HCT116 (cell line): ENCODE measurements around the gene SDC3. TPM values are rescaled to one million over a fixed set of nuclear protein-coding genes. Genes with fewer than 3 reads are reported as not detected.

Experiments used
- ATAC-seq: fragments of 200-7000 bp; cut with Tn5 transposase; 2 replicates; pipeline ENCODE4 v1.9.1; 2020; ENCODE audit warnings: mild to moderate bottlenecking, moderate library complexity
- BruUV-seq: library from RNA; stranded (reverse); fragments of 400-500 nt; replicated peaks from 2 replicates; lab custom pipeline; 2021; lab: Mats Ljungman, UMichigan
- CTCF ChIA-PET: fragments of 300-600 bp; sonication (Branson Sonifier 250); formaldehyde crosslinking; loops from one replicate; lab custom pipeline; 2021; ENCODE audit warnings: antibody characterized with exemption; lab: Charles Lee
- POLR2A ChIA-PET: fragments of 300-600, 350-600 bp; sonication (Branson Sonifier 250); formaldehyde crosslinking; loops from one replicate; lab custom pipeline; 2021; ENCODE audit warnings: antibody characterized with exemption; lab: Charles Lee
- RAD21 ChIA-PET, 2 experiments: fragments of 300-600 bp; sonication (Branson Sonifier 250); formaldehyde crosslinking; loops; one replicate each; lab custom pipeline; 2023; ENCODE audit warnings: low total read pairs in 2 of 2; ENCODE audit not compliant: uncharacterized antibody in 2 of 2, unreplicated experiment in 2 of 2, low non-redundant PET in 1 of 2; lab: Charles Lee
- DNase-seq: peaks from one replicate; pipeline ENCODE4 v3.0.0-alpha.2; 2010; ENCODE audit warnings: low read depth, low spot score
- H2AFZ ChIP-seq: fragments of 200-600 bp; shearing (Covaris generic), sonication (generic); 2 replicates; pipeline ENCODE4 v1.6.1; 2017; ENCODE audit warnings: low read depth, mixed run types, mixed read lengths, antibody characterized with exemption, low read length; ENCODE audit not compliant: poor library complexity, severe bottlenecking
- H3K27ac ChIP-seq: 2 replicates; pipeline ENCODE4 v1.5.1; 2012; ENCODE audit warnings: low read depth, low read length
- H3K27me3 ChIP-seq: fragments of 200-600 bp; sonication (generic); 2 replicates; pipeline ENCODE4 v1.6.1; 2016; ENCODE audit warnings: mixed run types, low read length, mixed read lengths; ENCODE audit not compliant: insufficient read depth
- H3K36me3 ChIP-seq, 2 experiments: fragments of 200-500 bp in 1 of 2; fragments of 200-600 bp in 1 of 2; sonication (Bioruptor generic) in 1 of 2; sonication (generic) in 1 of 2; 2 replicates each; pipeline versions ENCODE4 v1.5.1 to v1.6.1; 2014 to 2016; ENCODE audit warnings: low read length in 2 of 2, inconsistent platforms in 1 of 2, mixed read lengths in 1 of 2, mixed run types in 1 of 2; ENCODE audit not compliant: insufficient read depth in 2 of 2, control insufficient read depth in 1 of 2
- H3K4me1 ChIP-seq, 2 experiments: fragments of 200-600 bp in 1 of 2; sonication (generic) in 1 of 2; 2 replicates each; pipeline versions ENCODE4 v1.5.1 to v1.6.1; 2012 to 2017; ENCODE audit warnings: low read length in 2 of 2, inconsistent platforms in 1 of 2, mild to moderate bottlenecking in 1 of 2, mixed read lengths in 1 of 2, mixed run types in 1 of 2, moderate library complexity in 1 of 2; ENCODE audit not compliant: insufficient read depth in 2 of 2, control insufficient read depth in 1 of 2
- H3K4me2 ChIP-seq: fragments of 200-600 bp; sonication (generic); 2 replicates; pipeline ENCODE4 v1.6.1; 2017; ENCODE audit warnings: mixed run types, low read length, mixed read lengths
- H3K4me3 ChIP-seq, 2 experiments: fragments of 200-600 bp in 1 of 2; sonication (generic) in 1 of 2; replicated peaks in 1 of 2; 2 replicates each; pipeline ENCODE4 v1.5.1; 2011 to 2016; ENCODE audit warnings: low read length in 2 of 2, control low read depth in 1 of 2, low read depth in 1 of 2, mild to moderate bottlenecking in 1 of 2, mixed read lengths in 1 of 2, mixed run types in 1 of 2
- H3K79me2 ChIP-seq: fragments of 200-600 bp; sonication (generic); 2 replicates; pipeline ENCODE4 v1.6.1; 2017; ENCODE audit warnings: mild to moderate bottlenecking, mixed run types, low read length, moderate library complexity, mixed read lengths; ENCODE audit not compliant: insufficient read depth
- H3K9ac ChIP-seq: fragments of 200-600 bp; sonication (generic); 2 replicates; pipeline ENCODE4 v1.6.1; 2016; ENCODE audit warnings: low read length, mixed read lengths
- H3K9me2 ChIP-seq: fragments of 200-600 bp; sonication (generic), shearing (Covaris generic); 2 replicates; pipeline ENCODE4 v1.6.1; 2017; ENCODE audit warnings: mixed run types, mild to moderate bottlenecking, moderate library complexity; ENCODE audit not compliant: insufficient read depth
- H3K9me3 ChIP-seq, 2 experiments: fragments of 200-500 bp in 1 of 2; fragments of 200-600 bp in 1 of 2; sonication (Bioruptor generic) in 1 of 2; sonication (generic) in 1 of 2; 2 replicates each; pipeline ENCODE4 v1.6.1; 2014 to 2017; ENCODE audit warnings: low read length in 2 of 2, mixed read lengths in 2 of 2, inconsistent platforms in 1 of 2, low read depth in 1 of 2, mild to moderate bottlenecking in 1 of 2, mixed run types in 1 of 2, moderate library complexity in 1 of 2; ENCODE audit not compliant: control insufficient read depth in 1 of 2, insufficient read depth in 1 of 2
- H4K20me1 ChIP-seq: fragments of 200-600 bp; sonication (generic), shearing (Covaris generic); 2 replicates; pipeline ENCODE4 v1.6.1; 2017; ENCODE audit warnings: mixed run types, mild to moderate bottlenecking, moderate library complexity; ENCODE audit not compliant: insufficient read depth
- CBX3 ChIP-seq: IDR thresholded peaks from 2 replicates; pipeline ENCODE4 v1.6.1; 2012; ENCODE audit warnings: low read depth
- CTCF ChIP-seq, 3 experiments: fragments of 200-600 bp in 1 of 3; sonication (generic) in 1 of 3; IDR thresholded peaks in 2 of 3; conservative IDR thresholded peaks in 1 of 3; 2 replicates each; pipeline ENCODE4 v1.5.1; 2012 to 2017; ENCODE audit warnings: low read depth in 2 of 3, low read length in 2 of 3, antibody characterized with exemption in 1 of 3, borderline replicate concordance in 1 of 3, control low read depth in 1 of 3, mild to moderate bottlenecking in 1 of 3, mixed read lengths in 1 of 3, mixed run types in 1 of 3, moderate library complexity in 1 of 3; ENCODE audit not compliant: insufficient read depth in 1 of 3
- EGR1 ChIP-seq: IDR thresholded peaks from 2 replicates; pipeline ENCODE4 v1.6.1; 2012; ENCODE audit warnings: low read depth
- ELF1 ChIP-seq: IDR thresholded peaks from 2 replicates; pipeline ENCODE4 v1.6.1; 2012; ENCODE audit warnings: low read depth, borderline replicate concordance
- EZH2 ChIP-seq: fragments of 200-600 bp; sonication (generic); IDR thresholded peaks from 2 replicates; pipeline ENCODE4 v1.6.1; 2017; ENCODE audit warnings: antibody characterized with exemption, mixed run types
- MAX ChIP-seq: IDR thresholded peaks from 2 replicates; pipeline ENCODE4 v1.6.1; 2012
- POLR2AphosphoS5 ChIP-seq: IDR thresholded peaks from 2 replicates; pipeline ENCODE4 v1.6.1; 2011; ENCODE audit warnings: mild to moderate bottlenecking, low read depth, low read length, moderate library complexity
- SIN3A ChIP-seq: IDR thresholded peaks from 2 replicates; pipeline ENCODE4 v1.6.1; 2012; ENCODE audit warnings: low read depth
- TCF7L2 ChIP-seq: IDR thresholded peaks from 2 replicates; pipeline ENCODE4 v1.7.0; 2011; ENCODE audit warnings: borderline replicate concordance, inconsistent platforms; ENCODE audit not compliant: insufficient read depth, insufficient read length; ENCODE audit errors: extremely low read depth
- ZFX ChIP-seq: fragments of 450-650 bp; IDR thresholded peaks from 2 replicates; pipeline ENCODE4 v1.6.1; 2017
- intact Hi-C: fragments of 100-400 bp; cut with micrococcal nuclease; formaldehyde crosslinking; loops from 2 replicates; pipeline ENCODE4 v1.10.0; 2022
- total RNA-seq: library from RNA; stranded (reverse); gene quantifications from one replicate; pipeline ENCODE4 v1.2.1, GENCODE V29; 2021; ENCODE audit not compliant: unreplicated experiment

Gene SDC3
- total RNA-seq, 1 experiment from 2014 or later = 40.1 TPM

- Histone ChIP-seq H3K4me3 (no peak overlapping the region), H3K4me2 (no peak overlapping the region), H3K79me2 (peaks cover 24% of the 10 kb centered on the region), H4K20me1 (no peaks in the 10 kb centered on the region), H3K36me3 (no peaks in the 10 kb centered on the region), H3K27ac (no peak overlapping the region), H3K27me3 (no peaks in the 10 kb centered on the region), H3K4me1 (peaks cover 11 to 28% of the 10 kb centered on the region in 2 experiments), H3K9me2 (no peaks in the 10 kb centered on the region), H3K9ac (no peak overlapping the region), H3K9me3 (no peaks in the 10 kb centered on the region), H2AFZ (no peak overlapping the region)
- intact Hi-C loops = no loop called here
- ChIA-PET CTCF (interaction anchor here (0.7 to 1.9 kb wide), 2 partner anchors 101 to 103 kb away, joined by 3 to 6 read pairs; no protein-coding TSS in a partner anchor), POLR2A (interaction anchor here (0.9 kb wide), 1 partner anchor 99 kb away, joined by 3 read pairs; no protein-coding TSS in a partner anchor), RAD21 (no interaction called here)
- no TSS peak for BruUV-seq
- DNase-seq (no peak), ATAC-seq (no peak)
- no peak for TF ChIP-seq ZFX
- TF ChIP-seq MAX = no peak
- no peak for TF ChIP-seq CTCF (IDR thresholded peaks at IDR 0.05 in 2 of 3, conservative IDR thresholded peaks at IDR 0.05 in 1 of 3; ENCODE audit: borderline replicate concordance in 1 of 3, insufficient read depth in 1 of 3, low read depth in 2 of 3, low read length in 2 of 3)
- no peak for TF ChIP-seq SIN3A
- TF ChIP-seq EZH2 = no peak
- TF ChIP-seq ELF1 = no peak
- no peak for TF ChIP-seq TCF7L2
- TF ChIP-seq CBX3 = no peak
- TF ChIP-seq EGR1 = no peak
- no peak for TF ChIP-seq POLR2AphosphoS5
Measured at GRCh38 chr1:30904191-30904961, 4.2 kb downstream of the SDC3 start.
